Stimulated activated CD4-positive, alpha-beta T cell treated with anti-CD3 and anti-CD28 coated beads, Interleukin-12 subunit alpha, Interleukin-12 subunit beta, amount 100 ng/mL, for 24 hours (primary cell): ENCODE data around the gene TPST1.
"Not testable (repeated sequence)": the region's sequence is repeated elsewhere in the genome, so short reads cannot be mapped to it uniquely, and the experiment has no call there.

Experiments
- DNase-seq, 2 experiments: peaks; one replicate each; pipeline ENCODE4 v3.0.0-alpha.2; 2020; ENCODE audit warnings: low read depth in 2 of 2

TPST1 gene

DNA sequence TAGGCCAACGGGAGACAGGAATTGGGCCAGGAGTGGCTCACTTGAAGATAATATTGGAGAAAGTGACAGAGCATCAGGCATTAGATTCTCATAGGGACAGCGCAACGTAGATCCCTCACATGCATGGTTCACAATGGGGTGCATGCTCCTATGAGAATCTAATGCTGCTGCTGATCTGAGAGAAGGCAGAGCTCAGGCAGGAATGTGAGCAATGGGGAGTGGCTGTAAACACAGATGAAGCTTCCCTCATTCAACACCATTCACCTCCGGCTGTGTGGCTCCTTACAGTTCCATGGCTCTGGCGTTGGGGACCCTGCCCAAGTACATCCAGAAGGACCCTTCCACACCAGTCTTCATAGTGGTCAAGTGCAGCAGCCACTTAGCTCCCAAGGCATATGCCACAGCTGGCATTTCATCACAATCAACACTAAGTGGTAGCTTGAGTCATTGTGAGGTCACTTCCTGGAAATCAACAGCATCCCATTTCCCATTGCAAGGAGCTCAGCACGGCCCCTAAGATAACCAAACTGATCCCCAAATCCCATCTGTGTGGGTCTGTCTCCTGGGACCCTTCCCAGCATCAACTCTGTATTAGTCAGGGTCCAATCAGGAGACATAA is 174.5 kb downstream of the TPST1 start:
- DNase-seq = no peak

- no peak for DNase-seq
These were observed 175.2 kb downstream of the TPST1 start for GRCh38 chr7:66380272-66380888.

DNA sequence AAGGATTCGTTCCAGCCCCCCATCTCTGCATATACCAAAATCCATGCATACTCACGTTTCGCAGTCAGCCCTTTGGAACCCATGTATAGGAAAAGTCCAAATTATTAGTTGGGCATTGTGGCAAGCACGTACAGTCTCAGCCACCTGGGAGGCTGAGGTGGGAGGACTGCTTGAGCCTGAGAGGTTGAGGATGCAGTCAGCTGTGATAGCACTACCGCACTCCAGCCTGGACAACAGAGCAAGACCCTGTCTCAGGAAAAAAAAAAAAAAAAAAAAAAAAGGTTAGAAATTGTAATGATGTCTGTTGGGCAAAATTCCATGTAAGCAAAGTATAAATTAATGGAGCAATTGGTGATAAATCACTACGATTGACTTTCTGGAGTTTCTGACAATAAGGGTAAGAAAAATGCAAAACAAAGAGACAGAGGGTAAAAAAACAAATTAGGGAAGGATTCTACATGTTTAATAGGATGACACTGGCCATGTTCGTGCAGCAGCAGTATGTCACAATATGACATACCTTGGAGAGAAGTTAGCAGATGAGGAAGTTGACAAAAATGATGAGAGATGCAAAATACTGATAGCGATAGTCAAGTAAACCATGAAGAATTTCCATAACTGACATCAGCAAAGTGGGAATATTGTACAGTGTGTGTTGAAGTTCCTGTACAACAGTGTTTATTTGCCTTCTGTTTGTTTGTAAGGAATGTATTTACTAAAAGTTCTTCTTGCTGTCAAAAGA is 177.2 kb downstream of the TPST1 start:
- not testable (repeated sequence) for DNase-seq

DNA sequence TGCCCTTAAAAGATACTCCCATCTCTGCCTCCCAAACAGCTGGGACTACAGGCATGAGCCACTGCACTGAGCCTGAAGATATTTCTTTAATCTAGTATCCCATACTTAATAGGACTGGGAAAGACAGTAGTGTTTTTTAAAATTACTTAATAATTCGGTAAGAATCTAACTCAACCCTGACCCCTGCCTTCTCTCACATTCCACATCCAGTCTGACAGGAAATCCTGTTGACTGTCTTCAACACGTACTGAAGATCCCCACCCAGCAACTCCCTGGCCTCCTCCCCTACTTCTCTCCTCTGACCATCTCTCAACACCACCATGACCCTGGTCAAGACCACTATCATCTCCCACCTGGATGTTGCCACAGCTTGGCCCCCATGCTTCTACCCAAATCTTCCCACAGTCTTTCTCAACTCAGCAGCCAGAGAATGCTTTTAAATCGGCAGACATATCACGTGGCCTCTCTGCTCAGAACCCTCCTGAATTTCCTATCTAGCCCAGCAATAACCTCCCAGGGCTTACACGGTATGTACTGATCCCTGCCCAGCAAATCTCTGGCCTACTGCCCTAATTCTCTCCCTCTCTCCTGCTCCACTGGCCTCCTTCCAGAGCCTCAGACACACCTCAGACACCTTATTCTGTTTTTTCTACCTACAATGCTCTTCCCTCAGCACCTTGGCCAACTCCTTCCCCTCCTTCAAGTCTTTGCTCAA is 180.2 kb downstream of the TPST1 start:
- DNase-seq = not testable (repeated sequence)

- not testable (repeated sequence) for DNase-seq
These were observed 190.0 kb downstream of the TPST1 start for GRCh38 chr7:66395128-66395571.

- DNase-seq = not testable (repeated sequence)
These were observed 190.9 kb downstream of the TPST1 start for GRCh38 chr7:66396052-66396451.

DNA sequence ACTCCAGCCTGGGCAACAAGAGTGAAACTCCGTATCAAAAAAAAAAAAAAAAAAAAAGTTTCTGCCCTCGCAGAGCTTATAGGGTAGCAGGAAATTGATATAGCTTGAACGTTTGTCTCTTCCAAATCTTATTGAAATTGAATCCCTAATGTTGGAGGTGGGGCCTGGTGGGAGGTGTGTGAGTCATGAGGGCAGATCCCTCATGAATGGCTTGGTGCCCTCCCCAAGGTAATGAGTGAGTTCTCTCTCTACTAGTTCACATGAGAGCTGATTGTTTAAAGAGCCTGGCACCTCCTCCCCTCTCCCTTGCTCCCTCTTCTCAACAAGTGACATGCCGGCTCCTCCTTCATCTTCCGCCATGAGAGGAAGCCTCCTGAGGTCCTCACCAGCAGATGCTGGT is 193.7 kb downstream of the TPST1 start:
- DNase-seq = not testable (repeated sequence)

DNA sequence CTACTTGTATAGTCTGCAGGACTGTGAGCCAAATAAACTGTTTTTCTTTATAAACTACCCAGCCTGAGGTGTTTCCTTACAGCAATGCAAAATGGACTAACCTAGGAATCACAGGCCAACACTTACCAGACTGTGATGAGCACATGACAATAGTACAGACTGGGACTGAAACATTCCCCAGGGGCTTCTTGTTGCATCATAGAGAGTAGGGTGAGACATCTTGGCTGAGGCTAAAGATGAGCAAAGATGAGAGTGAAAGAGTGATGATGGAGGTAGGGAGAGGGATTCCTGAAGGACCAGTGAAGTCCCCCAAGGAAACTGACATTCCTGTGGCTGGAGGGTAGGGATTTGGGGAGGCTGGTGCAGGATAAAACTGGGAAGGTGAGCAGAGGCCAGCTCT is 194.4 kb downstream of the TPST1 start:
- no peak for DNase-seq

- DNase-seq = no peak
These were observed 195.3 kb downstream of the TPST1 start for GRCh38 chr7:66400400-66400799.

- not testable (repeated sequence) for DNase-seq
These were observed 196.0 kb downstream of the TPST1 start for GRCh38 chr7:66401126-66401525.

DNA sequence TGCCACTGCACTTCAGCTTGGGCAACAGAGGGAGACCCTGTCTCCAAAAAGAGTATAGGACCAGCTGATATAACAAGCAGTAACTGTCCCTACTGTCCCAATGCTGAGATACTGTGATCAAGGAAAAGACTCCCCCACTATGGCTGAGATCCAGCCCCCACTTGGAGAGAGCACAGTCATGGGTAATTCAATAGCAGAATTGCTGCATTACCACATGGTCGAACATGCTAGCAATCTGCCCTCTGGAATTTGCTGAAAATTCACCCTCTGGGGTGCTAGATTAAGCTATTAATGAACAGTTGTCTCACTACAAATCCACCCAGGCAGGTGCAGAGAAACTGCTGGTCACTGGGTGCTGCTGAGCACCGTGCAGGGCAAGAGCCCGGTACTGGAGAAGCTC is 196.8 kb downstream of the TPST1 start:
- DNase-seq = not testable (repeated sequence)

GRCh38 chr7:66403564-66403963 is 198.4 kb downstream of the TPST1 start:
- no peak for DNase-seq

DNA sequence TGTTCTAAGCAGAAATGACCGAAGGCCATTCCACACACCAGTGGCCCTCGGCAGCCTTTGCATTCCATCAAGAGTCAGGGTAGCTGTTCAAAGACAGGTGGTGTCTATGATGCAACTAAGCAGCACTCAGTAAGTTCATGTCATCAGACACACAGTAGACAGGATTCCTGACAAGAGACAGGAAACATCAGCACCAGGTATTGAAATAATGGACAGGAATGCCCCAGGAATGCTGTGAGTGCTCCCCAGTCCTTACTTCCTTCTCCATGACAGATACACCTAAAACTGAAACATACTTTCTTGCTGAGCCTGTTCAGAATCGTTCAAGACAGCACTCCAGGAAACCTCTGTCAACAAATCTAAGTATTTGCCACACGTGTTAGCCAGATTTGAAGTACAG is 204.4 kb downstream of the TPST1 start:
- no peak for DNase-seq
